K562 (cell line): ENCODE results near the gene CFL1.

Source experiments
- BHLHE40 ChIP-seq: IDR thresholded peaks from 2 replicates; pipeline ENCODE4 v1.6.1; 2011; ENCODE audit warnings: low read length, improper control_type of control experiment
- EHMT2 ChIP-seq: fragments of 450-650 bp; IDR thresholded peaks from 2 replicates; pipeline ENCODE4 v1.6.1; 2018; ENCODE audit warnings: antibody characterized with exemption
- FOXK2 ChIP-seq, 2 experiments: fragments of 450-650 bp; IDR thresholded peaks in 1 of 2; conservative IDR thresholded peaks in 1 of 2; 2 replicates each; pipeline ENCODE4 v1.6.1; 2016; ENCODE audit warnings: low read depth in 2 of 2, mild to moderate bottlenecking in 1 of 2
- HCFC1 ChIP-seq: IDR thresholded peaks from 2 replicates; pipeline ENCODE4 v1.6.1; 2012; ENCODE audit warnings: low read depth, low read length, improper control_type of control experiment
- IFI16 ChIP-seq: fragments of 250-450 bp; sonication (Bioruptor Pico); IDR thresholded peaks from 2 replicates; pipeline ENCODE4 v2.1.2; 2022; ENCODE audit warnings: mild to moderate bottlenecking, inconsistent platforms
- MYNN ChIP-seq, 2 experiments: sonication (generic); formaldehyde crosslinking in 1 of 2; IDR thresholded peaks; 2 replicates each; pipeline versions ENCODE4 v1.5.0 to v1.6.1; 2016 to 2020; ENCODE audit warnings: antibody characterized with exemption in 1 of 2, missing genetic modification reagents in 1 of 2
- POLR2AphosphoS5 ChIP-seq: IDR thresholded peaks from 2 replicates; pipeline ENCODE4 v1.6.1; 2011; ENCODE audit warnings: mild to moderate bottlenecking, low read depth, low read length, moderate library complexity; ENCODE audit not compliant: control insufficient read depth, insufficient read depth
- RNF2 ChIP-seq: sonication (generic); IDR thresholded peaks from 2 replicates; pipeline ENCODE4 v1.6.1; 2016
- SMC3 ChIP-seq: conservative IDR thresholded peaks from 2 replicates; pipeline ENCODE4 v1.6.1; 2011; ENCODE audit warnings: low read depth, low read length, improper control_type of control experiment; ENCODE audit not compliant: insufficient read depth
- SP1 ChIP-seq: sonication (generic); formaldehyde crosslinking; IDR thresholded peaks from 2 replicates; pipeline ENCODE4 v1.8.1; 2022; ENCODE audit warnings: mild to moderate bottlenecking, missing genetic modification reagents
- ZNF239 ChIP-seq: fragments of 250-450 bp; sonication (Bioruptor Pico); IDR thresholded peaks from 2 replicates; pipeline ENCODE4 v1.4.0; 2020; ENCODE audit warnings: mild to moderate bottlenecking
- TF ChIP-seq, protein P1 (sequence below), 3 experiments: IDR thresholded peaks in 2 of 3; conservative IDR thresholded peaks in 1 of 3; 2 replicates each; pipeline ENCODE4 v1.5.1; 2011 to 2012; ENCODE audit warnings: low read length in 3 of 3, mild to moderate bottlenecking in 3 of 3, control low read depth in 2 of 3, improper control_type of control experiment in 1 of 3, inconsistent platforms in 1 of 3, low read depth in 1 of 3, mixed read lengths in 1 of 3, moderate library complexity in 1 of 3; ENCODE audit not compliant: insufficient read depth in 2 of 3
- TF ChIP-seq, protein P2 (sequence below): sonication (generic); formaldehyde crosslinking; IDR thresholded peaks from 2 replicates; pipeline ENCODE4 v1.5.0; 2020; ENCODE audit warnings: missing genetic modification reagents
- TF ChIP-seq, protein P3 (sequence below): sonication (generic); formaldehyde crosslinking; IDR thresholded peaks from 2 replicates; pipeline ENCODE4 v1.8.0; 2023; ENCODE audit warnings: mild to moderate bottlenecking, missing genetic modification reagents

DNA sequence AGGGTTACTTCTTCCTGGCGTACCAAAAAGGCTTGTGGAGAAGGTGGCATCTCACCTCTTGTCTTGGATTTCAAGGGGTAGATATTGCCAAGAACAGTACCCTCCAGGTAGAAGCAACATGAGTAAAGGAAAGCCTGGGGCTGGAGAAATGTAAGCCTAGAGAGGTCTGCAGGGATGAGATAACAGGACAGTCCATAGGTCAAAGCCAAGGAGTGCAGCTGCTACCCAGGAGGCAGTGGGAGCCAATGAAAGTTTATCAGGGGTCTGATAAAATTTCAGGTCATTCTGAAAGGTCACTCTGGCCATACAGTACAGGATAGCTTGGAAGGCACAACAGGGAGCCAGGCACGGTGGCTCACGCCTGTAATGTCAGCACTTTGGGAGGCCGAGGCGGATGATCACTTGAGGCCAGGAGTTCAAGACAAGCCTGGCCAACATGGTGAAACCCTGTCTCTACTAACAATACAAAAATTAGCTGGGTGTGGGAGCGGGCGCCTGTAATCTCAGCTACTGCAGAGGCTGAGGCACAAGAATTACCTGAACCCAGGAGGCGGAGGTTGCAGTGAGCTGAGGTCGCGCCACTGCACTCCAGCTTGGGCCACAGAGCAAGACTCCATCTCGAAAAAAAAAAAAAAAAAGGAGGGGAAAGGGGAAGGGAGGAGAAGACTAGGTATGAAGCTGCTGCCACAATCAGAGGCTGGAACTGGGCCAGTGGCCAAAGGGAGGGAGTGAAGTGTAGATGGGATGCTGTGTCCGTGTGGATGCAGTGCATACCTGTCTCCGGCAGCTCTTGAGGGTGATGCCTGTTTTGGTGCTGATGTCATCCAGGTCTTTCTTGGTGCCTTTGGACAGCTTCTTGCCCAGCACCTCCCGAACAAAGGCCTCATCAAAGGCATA is 29.1 kb upstream of the CFL1 start:
- TF ChIP-seq BHLHE40 (no peak), SP1 (CRISPR knock-in tag) (no peak), SMC3 (no peak), HCFC1 (no peak), POLR2AphosphoS5 (no peak), ZNF239 (no peak), FOXK2 (conservative IDR thresholded peaks at IDR 0.05 in 1 of 2, IDR thresholded peaks at IDR 0.05 in 1 of 2; ENCODE audit: low read depth in 2 of 2) (no peak), IFI16 (no peak), EHMT2 (no peak), RNF2 (no peak), MYNN (IDR thresholded peaks at IDR 0.05) (no peak), MYNN (CRISPR knock-in tag; IDR thresholded peaks at IDR 0.05) (no peak)
- TF ChIP-seq, protein P1, sequence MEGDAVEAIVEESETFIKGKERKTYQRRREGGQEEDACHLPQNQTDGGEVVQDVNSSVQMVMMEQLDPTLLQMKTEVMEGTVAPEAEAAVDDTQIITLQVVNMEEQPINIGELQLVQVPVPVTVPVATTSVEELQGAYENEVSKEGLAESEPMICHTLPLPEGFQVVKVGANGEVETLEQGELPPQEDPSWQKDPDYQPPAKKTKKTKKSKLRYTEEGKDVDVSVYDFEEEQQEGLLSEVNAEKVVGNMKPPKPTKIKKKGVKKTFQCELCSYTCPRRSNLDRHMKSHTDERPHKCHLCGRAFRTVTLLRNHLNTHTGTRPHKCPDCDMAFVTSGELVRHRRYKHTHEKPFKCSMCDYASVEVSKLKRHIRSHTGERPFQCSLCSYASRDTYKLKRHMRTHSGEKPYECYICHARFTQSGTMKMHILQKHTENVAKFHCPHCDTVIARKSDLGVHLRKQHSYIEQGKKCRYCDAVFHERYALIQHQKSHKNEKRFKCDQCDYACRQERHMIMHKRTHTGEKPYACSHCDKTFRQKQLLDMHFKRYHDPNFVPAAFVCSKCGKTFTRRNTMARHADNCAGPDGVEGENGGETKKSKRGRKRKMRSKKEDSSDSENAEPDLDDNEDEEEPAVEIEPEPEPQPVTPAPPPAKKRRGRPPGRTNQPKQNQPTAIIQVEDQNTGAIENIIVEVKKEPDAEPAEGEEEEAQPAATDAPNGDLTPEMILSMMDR (IDR thresholded peaks at IDR 0.05 in 2 of 3, conservative IDR thresholded peaks at IDR 0.05 in 1 of 3; ENCODE audit: insufficient read depth in 2 of 3, low read depth in 1 of 3, low read length in 3 of 3): no peak
- TF ChIP-seq, protein P2, sequence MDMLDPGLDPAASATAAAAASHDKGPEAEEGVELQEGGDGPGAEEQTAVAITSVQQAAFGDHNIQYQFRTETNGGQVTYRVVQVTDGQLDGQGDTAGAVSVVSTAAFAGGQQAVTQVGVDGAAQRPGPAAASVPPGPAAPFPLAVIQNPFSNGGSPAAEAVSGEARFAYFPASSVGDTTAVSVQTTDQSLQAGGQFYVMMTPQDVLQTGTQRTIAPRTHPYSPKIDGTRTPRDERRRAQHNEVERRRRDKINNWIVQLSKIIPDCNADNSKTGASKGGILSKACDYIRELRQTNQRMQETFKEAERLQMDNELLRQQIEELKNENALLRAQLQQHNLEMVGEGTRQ (CRISPR knock-in tag): no peak
- TF ChIP-seq, protein P3, sequence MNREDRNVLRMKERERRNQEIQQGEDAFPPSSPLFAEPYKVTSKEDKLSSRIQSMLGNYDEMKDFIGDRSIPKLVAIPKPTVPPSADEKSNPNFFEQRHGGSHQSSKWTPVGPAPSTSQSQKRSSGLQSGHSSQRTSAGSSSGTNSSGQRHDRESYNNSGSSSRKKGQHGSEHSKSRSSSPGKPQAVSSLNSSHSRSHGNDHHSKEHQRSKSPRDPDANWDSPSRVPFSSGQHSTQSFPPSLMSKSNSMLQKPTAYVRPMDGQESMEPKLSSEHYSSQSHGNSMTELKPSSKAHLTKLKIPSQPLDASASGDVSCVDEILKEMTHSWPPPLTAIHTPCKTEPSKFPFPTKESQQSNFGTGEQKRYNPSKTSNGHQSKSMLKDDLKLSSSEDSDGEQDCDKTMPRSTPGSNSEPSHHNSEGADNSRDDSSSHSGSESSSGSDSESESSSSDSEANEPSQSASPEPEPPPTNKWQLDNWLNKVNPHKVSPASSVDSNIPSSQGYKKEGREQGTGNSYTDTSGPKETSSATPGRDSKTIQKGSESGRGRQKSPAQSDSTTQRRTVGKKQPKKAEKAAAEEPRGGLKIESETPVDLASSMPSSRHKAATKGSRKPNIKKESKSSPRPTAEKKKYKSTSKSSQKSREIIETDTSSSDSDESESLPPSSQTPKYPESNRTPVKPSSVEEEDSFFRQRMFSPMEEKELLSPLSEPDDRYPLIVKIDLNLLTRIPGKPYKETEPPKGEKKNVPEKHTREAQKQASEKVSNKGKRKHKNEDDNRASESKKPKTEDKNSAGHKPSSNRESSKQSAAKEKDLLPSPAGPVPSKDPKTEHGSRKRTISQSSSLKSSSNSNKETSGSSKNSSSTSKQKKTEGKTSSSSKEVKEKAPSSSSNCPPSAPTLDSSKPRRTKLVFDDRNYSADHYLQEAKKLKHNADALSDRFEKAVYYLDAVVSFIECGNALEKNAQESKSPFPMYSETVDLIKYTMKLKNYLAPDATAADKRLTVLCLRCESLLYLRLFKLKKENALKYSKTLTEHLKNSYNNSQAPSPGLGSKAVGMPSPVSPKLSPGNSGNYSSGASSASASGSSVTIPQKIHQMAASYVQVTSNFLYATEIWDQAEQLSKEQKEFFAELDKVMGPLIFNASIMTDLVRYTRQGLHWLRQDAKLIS: no peak
